MCF 10A (cell line): ENCODE measurements around the gene SPDYA. TPM values are rescaled to one million over a fixed set of nuclear protein-coding genes. Genes with fewer than 3 reads are reported as not detected.

ENCODE experiments used
- BruUV-seq: library from RNA; stranded (reverse); fragments of 400-500 nt; replicated peaks from 2 replicates; lab custom pipeline; 2021; lab: Mats Ljungman, UMichigan
- CTCF ChIA-PET: fragments of 300-600 bp; sonication (Branson Sonifier 250); formaldehyde crosslinking; extraction: SDS; loops from one replicate; lab custom pipeline; 2021; ENCODE audit warnings: antibody characterized with exemption, inconsistent platforms; lab: Yijun Ruan, JAX
- POLR2A ChIA-PET: fragments of 300-600, 350-650 bp; sonication (Branson Sonifier 250); formaldehyde crosslinking; extraction: SDS; loops from one replicate; lab custom pipeline; 2020; ENCODE audit warnings: antibody characterized with exemption, inconsistent platforms; lab: Yijun Ruan, JAX
- DNase-seq: peaks from one replicate; pipeline ENCODE4 v3.0.0-alpha.2; 2018; ENCODE audit not compliant: unreplicated experiment
- H3K27ac Mint-ChIP-seq: one replicate; pipeline ENCODE4 v1.8.0; 2022; ENCODE audit warnings: mild to moderate bottlenecking, low read depth, mixed read lengths; ENCODE audit not compliant: unreplicated experiment
- H3K27me3 Mint-ChIP-seq: one replicate; pipeline ENCODE4 v1.8.0; 2022; ENCODE audit warnings: mixed read lengths; ENCODE audit not compliant: insufficient read depth, unreplicated experiment
- H3K36me3 Mint-ChIP-seq: one replicate; pipeline ENCODE4 v1.8.0; 2022; ENCODE audit warnings: mild to moderate bottlenecking, moderate library complexity, mixed read lengths; ENCODE audit not compliant: insufficient read depth, unreplicated experiment
- H3K4me1 Mint-ChIP-seq: one replicate; pipeline ENCODE4 v1.8.0; 2022; ENCODE audit warnings: mixed read lengths; ENCODE audit not compliant: insufficient read depth, unreplicated experiment
- H3K4me3 Mint-ChIP-seq: one replicate; pipeline ENCODE4 v1.8.0; 2022; ENCODE audit warnings: mild to moderate bottlenecking, moderate library complexity, mixed read lengths; ENCODE audit not compliant: unreplicated experiment
- H3K9me3 Mint-ChIP-seq: one replicate; pipeline ENCODE4 v1.8.0; 2022; ENCODE audit warnings: mixed read lengths; ENCODE audit not compliant: unreplicated experiment
- CTCF ChIP-seq: fragments of 200-600 bp; IDR thresholded peaks from one replicate; pipeline ENCODE4 v1.8.0; 2022; ENCODE audit warnings: antibody characterized with exemption, mild to moderate bottlenecking; ENCODE audit not compliant: unreplicated experiment
- intact Hi-C: fragments of 100-400 bp; cut with micrococcal nuclease; formaldehyde crosslinking; loops from 2 replicates; pipeline ENCODE4 v1.14.1; 2022
- total RNA-seq: library from RNA; stranded (reverse); gene quantifications from 2 replicates; pipeline ENCODE4 v1.2.3, GENCODE V29; 2022

The SPDYA gene
- total RNA-seq, 1 experiment from 2014 or later, result 2.8 TPM

- DNase-seq, result no peak
- H3K4me1 Mint-ChIP-seq, result peaks cover 8% of the 10 kb centered on the region
- H3K27me3 Mint-ChIP-seq, result no peaks in the 10 kb centered on the region
- no peak overlapping the region for H3K27ac Mint-ChIP-seq
- H3K9me3 Mint-ChIP-seq, result no peaks in the 10 kb centered on the region
- no TSS peak for BruUV-seq
- H3K36me3 Mint-ChIP-seq, result no peaks in the 10 kb centered on the region
- no peak overlapping the region for H3K4me3 Mint-ChIP-seq
- intact Hi-C loops, result loop anchor here (2.0 kb wide), 1 partner anchor 23 kb away; the partner anchor contains the start of gene WDR43
- TF ChIP-seq CTCF, result no peak
- POLR2A ChIA-PET, result interaction anchor here (0.6 to 5.5 kb wide), 4 partner anchors 18 to 234 kb away, joined by 4 to 79 read pairs (median 10); partner anchors contain the start of gene WDR43
- CTCF ChIA-PET, result no interaction called here
Measured at GRCh38 chr2:28871620-28872019, 61.0 kb downstream of the SPDYA start.

GRCh38 chr2:28880193-28880592, 69.6 kb downstream of the SPDYA start:
- no peak overlapping the region for H3K27ac Mint-ChIP-seq
- ChIA-PET POLR2A (interaction anchor here (0.8 to 2.0 kb wide), 2 partner anchors 10 to 12 kb away, joined by 3 to 8 read pairs; partner anchors contain the start of gene TRMT61B), CTCF (interaction anchor here (0.7 kb wide), 1 partner anchor 443 kb away, joined by 3 read pairs; no protein-coding TSS in a partner anchor)
- BruUV-seq, result no TSS peak
- DNase-seq, result no peak
- H3K36me3 Mint-ChIP-seq, result no peaks in the 10 kb centered on the region
- no peaks in the 10 kb centered on the region for H3K9me3 Mint-ChIP-seq
- intact Hi-C loops, result no loop called here
- no peaks in the 10 kb centered on the region for H3K27me3 Mint-ChIP-seq
- no peak for TF ChIP-seq CTCF
- H3K4me1 Mint-ChIP-seq, result no peaks in the 10 kb centered on the region
- H3K4me3 Mint-ChIP-seq, result no peak overlapping the region

- no peak for TF ChIP-seq CTCF
- Mint-ChIP-seq H3K36me3 (peaks cover 20% of the 10 kb centered on the region), H3K27me3 (no peaks in the 10 kb centered on the region), H3K4me1 (peaks cover 18% of the 10 kb centered on the region), H3K9me3 (no peaks in the 10 kb centered on the region), H3K4me3 (no peak overlapping the region), H3K27ac (no peak overlapping the region)
- ChIA-PET CTCF (interaction anchor here (1.6 kb wide), 1 partner anchor 15 kb away, joined by 5 read pairs; no protein-coding TSS in a partner anchor), POLR2A (interaction anchor here (1.6 to 6.9 kb wide), 3 partner anchors 11 to 36 kb away, joined by 7 to 79 read pairs (median 11); partner anchors contain the start of gene TRMT61B)
- BruUV-seq, result no TSS peak
- no peak for DNase-seq
- intact Hi-C loops, result no loop called here
Measured at GRCh38 chr2:28893488-28893887, 82.9 kb downstream of the SPDYA start.

- no peak for TF ChIP-seq CTCF
- Mint-ChIP-seq H3K36me3 (peaks cover 20% of the 10 kb centered on the region), H3K4me1 (peaks cover 27% of the 10 kb centered on the region), H3K4me3 (peak within 1 kb of the TSS; percentile 88), H3K27ac (peak within 1 kb of the TSS; percentile 92), H3K9me3 (no peaks in the 10 kb centered on the region), H3K27me3 (no peaks in the 10 kb centered on the region)
- DNase-seq, result peak; percentile 98
- CTCF ChIA-PET, result interaction anchor here (0.6 to 0.7 kb wide), 2 partner anchors 54 to 328 kb away, joined by 4 to 5 read pairs; no protein-coding TSS in a partner anchor
- intact Hi-C loops, result loop anchor here (2.0 to 5.0 kb wide), 3 partner anchors 24 to 328 kb away; partner anchors contain the start of gene TRMT61B
- BruUV-seq, result TSS peak; percentile 39
- POLR2A ChIA-PET, result interaction anchor here (0.6 to 6.9 kb wide), 23 partner anchors 11 to 818 kb away, joined by 3 to 79 read pairs (median 5); partner anchors contain the start of genes PPP1CB and TRMT61B
Measured at GRCh38 chr2:28894470-28895188, 84.0 kb downstream of the SPDYA start, which contains the start of gene WDR43. WDR43 (plus strand) TSS chr2:28894667; CDS start chr2:28894699, 32 bp downstream.
